NCI-H526 (cell line): ENCODE measurements around the gene TNNI3.
"Not testable (repeated sequence)": the region's sequence is repeated elsewhere in the genome, so short reads cannot be mapped to it uniquely, and the experiment has no call there.

ENCODE experiments used
- DNase-seq, 2 experiments: peaks; one replicate each; lab custom pipeline; 2025; lab: John Stamatoyannopoulos, UW

The TNNI3 gene

DNA sequence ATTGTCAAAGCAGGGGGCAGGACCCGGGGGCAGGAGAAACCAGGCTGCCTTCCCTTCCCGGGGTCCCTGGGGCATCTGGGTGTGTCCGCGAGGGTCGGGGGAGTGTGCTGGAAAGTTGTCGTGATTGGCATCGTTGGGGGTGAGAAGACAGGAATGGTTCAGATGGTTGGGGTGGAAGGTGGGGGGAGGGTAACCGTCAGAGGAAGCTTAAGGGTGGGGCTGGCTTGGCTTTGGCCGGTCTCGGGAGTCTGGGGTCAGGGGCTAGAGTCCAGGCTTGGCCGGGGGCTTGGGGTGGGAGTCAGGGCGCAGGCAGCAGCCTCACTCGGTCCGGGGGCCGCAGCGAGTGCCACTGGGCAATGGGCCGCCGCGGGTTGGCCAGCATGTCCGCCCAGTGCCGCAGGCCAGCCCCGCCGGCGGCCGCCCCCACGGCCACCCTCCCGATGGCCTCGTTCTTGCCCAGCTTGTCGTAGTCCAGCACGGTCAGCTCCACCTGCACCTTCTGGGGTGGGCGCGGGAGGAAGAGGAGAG is 15.7 kb upstream of the TNNI3 start:
- no peak for DNase-seq

DNA sequence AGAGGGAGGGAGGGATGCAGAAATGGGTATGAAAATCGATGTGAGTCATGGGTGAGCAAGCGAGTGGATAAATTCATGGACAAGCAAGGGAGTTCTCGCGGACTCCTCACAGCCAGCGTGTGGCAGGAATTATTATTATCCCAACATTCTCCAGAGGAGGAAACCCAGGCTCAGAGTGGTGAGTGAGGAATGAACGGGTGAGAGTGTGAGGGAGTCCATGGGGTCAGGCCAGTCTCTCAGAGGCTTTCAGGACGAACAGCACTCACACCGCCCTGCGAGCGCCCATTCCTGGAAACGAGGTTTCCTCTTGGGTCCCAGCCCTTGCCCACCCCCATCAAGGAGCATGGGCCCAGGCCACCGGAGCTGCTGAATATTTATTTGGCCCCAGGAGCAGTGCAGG is 15.2 kb upstream of the TNNI3 start:
- DNase-seq = no peak

DNA sequence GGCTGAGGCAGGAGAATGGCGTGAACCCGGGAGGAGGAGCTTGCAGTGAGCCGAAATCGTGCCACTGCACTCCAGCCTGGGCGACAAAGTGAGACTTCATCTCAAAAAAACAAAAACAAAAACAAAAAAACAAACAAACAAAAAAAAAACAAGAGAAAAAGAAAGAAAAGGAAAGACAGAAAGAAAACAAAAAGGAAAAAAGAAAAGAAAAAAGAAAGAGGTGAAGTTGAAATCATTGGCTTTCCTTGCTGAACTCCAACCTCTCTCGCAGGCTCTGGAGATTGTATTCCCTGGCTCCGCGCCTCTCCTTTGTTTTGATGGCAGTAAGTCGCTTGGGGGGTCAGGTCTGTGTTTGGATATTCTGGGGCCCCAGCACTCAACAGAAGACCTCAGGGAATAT is 14.8 kb upstream of the TNNI3 start:
- not testable (repeated sequence) for DNase-seq

DNA sequence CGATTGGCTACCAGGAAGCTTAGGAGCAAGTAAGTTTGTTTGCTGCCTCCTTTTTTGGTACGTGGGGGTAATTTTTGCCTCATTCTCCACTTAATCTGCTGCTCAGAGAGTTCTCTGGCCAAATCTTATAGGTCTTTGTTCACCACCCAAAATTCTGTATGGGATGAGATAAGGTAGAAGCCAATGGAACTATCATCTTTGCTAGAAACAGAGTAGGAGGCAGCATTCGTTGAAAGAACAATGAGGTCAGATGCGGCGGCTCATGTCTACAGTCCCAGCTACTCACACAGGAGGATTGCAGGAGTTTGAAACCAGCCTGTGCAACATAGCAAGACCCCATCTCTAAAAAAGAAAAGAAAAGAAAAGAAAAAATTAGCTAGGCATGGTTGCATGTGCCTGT is 13.9 kb upstream of the TNNI3 start:
- no peak for DNase-seq

DNA sequence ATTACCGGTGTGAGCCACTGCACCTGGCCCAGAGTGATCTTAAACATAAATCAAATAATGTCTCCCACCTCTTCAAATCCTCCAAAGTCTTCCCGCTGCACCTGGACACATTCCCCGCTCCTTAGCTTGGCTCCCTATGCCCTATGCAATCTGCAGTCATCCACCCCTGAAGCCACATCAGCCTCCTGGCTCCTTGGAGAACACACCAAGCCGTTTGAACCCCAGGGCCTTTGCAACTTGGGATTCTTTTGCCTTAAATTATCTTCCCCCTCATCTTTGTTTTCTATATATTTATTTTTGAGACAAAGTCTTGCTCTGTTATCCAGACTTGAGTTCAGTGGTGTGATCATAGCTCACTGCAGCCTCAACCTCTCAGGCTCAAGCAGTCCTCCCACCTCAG is 11.6 kb upstream of the TNNI3 start:
- DNase-seq = no peak

DNA sequence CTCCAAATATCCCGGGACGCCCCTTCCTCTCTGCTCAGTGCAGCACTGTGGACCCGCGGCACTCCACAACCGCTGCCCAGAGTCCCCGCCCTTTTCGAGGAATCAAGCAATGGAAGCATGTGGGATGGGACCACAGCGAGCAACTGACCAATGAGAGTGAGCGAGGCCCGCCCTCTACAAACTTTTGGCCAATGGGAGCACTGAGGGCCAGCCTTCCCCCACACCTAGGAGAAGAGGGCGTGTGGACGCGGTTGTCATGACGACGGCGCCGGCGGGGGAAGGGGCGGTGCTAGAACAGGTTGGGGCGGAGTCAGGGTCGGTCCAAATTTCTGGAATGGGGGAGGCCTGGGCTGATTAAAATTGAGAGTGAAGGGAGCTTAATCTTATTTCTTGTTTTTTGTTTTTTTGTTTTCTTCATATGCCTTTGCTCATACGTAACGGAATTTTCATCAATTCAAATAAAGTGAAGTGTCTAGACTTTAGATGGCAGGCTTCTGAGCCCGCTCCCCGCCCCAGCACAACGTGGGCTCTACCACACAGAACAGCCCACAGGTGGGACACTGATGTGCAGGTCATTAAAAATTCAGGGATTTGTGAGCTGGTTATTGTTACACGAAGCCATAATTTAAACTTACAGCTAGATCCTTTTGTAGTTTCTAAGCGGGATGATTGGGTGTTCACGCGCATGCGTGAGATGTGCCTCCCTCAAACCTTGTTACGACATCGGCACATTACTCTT is 9.2 kb upstream of the TNNI3 start, which contains the start of gene DNAAF3:
Gene DNAAF3, minus strand, starts transcription at position 84 of the 739 bp plus-strand sequence. CDS start 200 bp downstream, outside the sequence.
- DNase-seq = peak; percentile 98 to 99

DNA sequence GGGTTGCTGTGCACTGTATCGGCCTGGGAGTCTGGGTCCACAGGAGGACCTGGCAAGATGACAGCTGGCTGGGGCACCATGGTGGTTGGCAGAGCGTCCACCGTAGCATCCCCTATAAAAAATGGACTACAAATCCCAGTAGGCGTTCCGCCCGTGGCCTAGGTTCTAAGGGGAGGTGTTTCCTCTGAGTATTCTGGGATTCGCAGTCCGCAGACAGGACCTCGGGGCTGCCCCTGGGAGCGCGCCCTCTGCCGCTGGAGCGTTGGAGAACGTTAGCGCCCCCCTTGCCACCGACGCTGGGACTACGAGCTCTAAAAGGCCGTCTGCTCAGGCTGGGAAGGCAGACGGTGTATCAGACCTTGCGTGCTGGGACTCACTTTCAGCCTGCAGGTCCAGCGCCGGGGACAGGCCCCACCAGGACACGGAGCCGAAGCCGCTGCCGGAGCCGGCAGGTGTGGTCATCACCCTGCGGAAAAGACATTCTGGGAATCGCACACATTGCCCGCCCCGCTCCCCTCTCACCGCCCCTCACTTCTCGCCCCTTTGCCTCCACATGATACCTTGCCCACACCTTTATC is 8.5 kb upstream of the TNNI3 start:
- DNase-seq = peak; percentile 86 to 95

DNA sequence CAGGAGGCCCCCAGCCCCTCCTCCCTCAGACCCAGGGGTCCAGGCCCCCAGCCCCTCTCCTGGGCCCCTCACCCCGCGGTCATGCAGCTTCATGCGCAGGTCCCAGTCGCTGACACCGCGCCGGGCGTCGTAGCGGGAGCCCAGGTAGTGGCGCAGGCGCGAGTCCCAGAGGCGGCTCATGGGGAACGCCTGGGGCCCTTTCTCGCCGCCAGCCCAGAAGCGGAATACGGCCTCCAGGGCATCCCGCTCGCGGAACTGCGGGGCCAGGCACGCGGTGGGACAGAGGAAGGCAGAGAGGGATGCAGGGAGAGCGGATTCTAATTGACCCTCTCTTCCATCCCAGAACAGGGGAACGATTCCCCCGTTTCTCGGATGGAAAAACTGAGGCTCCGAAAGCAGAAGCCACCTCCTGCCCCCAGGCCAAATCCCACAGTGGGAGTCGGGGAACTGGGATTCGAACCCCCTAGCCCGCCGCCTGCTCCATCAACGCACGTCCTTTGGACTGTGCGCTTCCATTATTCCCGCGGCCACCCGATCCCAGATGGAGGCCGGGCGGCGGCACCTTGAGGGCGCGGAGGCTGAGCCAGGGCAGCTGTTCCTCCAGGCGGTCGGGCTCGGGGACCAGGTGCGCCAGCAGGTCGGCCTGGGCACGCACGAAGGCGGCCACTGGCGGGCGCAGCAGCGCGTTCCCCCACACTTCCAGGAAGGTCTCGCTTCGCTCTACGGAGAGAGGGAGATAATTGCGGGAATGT is 4.2 kb upstream of the TNNI3 start:
- DNase-seq = peak in 1 of 2 experiments; percentile 52

DNA sequence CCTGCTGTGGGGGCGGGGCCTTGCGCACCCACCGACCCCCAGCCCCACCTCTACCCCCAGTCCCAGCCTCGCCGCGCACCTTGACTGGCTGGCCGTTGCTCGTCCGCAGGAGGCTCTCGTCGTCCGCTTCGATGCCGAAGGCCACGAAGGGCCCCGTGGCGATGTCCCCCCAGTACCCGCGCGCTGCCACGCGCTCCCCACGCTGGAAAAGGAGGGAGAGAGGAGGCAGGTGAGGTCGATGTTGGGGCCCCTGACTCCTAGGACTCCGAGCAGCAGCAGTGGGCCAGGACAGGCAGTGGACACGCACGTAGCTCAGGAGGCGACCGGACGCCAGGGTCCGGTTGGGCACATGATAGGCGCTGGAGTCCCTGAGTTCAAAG is 3.4 kb upstream of the TNNI3 start:
- DNase-seq = no peak

DNA sequence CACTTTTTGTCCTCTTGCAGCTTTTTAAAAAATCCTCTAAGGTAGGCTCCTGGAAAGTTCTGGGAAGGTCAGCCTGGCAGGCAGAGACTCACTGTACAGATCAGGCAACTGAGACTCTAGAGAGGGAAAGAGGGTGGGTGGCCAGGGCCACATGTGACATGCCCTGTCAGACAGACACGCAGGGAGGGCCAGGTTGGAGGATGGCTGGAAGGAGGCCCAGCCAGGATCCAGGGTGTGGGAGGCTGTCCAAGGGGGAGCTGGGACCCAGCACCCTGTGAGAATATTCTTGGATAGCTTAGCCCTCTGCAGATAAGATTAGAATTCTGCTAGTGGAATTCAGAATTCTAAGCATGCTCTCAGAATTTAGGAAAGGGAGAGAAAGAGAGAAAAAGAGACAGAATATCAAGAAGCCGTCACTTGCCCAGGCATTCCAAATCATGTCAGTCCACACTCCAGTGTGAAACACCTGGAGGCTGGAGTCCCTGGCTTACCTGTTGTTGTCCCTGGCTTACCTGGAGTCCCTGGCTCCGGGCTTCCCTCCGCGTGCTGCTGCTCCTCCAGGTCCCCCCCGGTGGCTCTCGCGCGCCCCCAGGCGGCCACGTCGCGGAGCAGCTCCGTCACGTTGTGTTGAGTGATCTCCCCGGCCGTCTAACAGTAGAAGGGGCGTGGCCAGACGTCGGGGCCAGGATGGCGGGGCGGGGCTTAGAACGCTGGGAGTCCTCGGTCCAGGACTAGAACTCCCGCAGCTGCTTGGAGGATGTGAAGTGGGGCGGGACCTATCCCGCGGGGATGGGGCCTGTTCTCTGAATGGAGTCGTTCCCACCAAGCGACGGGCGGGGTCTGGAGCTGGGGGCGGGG is 2.8 kb upstream of the TNNI3 start:
- peak; percentile 94 to 99 for DNase-seq

DNA sequence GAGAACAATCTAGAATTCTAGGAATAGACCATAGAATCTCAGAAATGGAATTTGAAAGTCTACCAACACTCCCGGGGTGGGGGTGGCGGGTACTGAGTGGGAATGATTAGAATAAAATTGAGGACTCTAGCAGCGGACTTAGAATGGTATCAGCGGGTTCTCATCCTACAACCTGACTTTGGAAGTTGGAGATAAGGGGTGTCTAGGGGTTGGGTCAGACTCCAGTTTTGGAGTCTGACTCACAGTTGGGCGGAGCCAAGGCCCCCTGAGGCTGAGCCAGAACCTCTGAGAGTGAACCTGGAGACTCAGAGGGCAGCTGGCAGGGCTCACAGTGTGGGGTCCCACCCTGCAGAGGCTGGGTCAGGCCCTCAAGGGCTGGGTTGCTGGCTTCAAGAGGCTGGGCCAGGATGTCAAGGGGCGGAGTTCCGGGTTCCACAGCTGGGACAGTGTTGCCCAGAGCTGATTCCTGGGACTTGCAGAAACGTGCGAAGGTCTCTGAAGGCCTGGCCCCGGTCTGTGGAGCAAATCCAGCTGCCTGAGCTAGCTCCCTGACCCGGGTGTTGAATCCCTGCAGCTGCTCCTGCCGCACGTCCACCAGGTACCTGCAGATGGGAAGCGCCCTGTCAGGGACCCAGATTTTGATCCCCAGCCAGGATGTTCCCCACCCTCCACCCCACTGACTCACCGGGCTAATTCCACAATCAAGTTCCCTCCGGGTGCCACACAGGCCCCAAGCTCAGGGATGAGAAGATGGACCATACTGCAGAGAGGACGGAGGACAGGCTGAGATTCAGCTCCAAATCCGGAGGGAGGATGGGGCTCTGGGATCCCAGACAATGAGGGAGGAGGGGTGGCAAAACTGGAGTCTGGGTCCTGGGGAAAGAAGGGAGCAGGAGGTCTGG is 1.6 kb upstream of the TNNI3 start:
- DNase-seq = no peak

DNA sequence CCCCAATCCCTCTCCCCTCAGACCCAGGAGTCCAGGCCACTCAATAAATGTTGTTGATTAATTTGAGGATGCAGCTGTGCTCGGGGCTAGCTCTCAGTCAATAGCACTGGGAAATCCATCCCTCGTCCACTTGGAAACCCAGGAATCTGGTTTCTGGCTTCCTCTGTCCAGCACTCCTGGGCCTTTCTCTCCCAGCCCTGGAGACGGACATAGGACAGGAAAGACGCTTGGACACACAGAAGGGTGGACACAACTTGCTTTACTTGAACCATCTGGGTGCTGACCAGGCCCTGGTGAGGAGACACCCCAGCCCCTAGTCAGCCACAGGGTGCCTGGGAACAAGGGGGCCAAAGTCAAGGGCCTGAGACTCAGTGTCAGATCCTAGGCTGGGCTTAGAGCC is 891 bp upstream of the TNNI3 start:
- no peak for DNase-seq

DNA sequence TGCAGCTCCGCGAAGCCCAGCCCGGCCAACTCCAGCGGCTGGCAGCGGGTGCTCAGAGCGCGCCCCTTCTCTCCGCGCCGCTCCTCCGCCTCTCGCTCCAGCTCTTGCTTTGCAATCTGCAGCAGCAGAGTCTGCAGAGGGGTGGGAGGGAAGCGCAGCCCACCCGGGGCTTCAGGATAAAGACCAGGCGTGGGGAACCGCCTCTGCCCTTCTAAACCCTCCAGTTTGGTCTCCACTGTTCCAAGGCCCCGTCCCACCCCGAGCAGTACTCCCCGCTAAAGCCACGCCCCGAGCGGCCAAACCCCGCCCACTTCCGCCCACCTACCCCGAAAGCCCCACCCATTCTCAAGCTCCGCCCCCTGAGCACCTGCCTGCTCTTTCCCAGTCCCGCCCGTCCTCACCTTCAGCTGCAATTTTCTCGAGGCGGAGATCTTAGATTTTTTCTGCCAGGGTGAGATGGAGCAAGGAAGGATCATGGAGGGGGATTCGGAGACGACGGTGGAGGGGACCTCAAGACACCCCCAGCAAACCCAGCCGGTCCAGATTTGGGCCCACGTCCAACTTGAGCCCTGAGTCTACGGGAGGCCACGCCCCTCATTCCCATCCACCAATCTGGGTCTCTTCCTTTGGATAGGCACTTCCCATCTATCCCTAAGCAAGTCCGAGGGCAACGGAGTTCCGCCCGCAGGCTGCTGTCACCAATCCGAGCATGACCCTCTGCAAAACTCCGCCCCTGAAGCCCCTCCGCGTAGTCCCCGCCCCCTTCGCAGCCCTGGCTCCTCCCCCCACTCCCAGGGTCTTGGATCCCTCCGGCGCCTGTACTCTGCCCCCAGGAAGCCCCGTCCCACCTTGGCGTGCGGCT is 1.1 kb downstream of the TNNI3 start:
- peak; percentile 91 to 97 for DNase-seq

DNA sequence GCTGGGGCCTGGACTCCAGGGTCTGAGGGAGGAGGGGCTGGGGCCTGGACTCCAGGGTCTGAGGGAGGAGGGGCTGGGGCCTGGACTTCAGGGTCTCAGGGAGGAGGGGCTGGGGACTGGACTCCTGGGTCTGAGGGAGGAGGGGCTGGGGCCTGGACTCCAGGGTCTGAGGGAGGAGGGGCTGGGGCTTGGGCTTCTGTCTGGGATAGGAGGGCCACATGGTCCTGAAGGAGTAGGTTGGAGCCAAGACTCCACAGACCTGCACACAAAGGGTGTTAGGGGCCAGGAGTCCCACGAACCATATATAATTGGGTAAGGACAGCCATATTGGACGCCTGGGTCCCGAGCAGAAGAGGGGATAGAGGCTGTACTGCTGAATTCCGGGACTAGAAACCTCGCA is 1.7 kb downstream of the TNNI3 start:
- DNase-seq = peak in 1 of 2 experiments; percentile 32

DNA sequence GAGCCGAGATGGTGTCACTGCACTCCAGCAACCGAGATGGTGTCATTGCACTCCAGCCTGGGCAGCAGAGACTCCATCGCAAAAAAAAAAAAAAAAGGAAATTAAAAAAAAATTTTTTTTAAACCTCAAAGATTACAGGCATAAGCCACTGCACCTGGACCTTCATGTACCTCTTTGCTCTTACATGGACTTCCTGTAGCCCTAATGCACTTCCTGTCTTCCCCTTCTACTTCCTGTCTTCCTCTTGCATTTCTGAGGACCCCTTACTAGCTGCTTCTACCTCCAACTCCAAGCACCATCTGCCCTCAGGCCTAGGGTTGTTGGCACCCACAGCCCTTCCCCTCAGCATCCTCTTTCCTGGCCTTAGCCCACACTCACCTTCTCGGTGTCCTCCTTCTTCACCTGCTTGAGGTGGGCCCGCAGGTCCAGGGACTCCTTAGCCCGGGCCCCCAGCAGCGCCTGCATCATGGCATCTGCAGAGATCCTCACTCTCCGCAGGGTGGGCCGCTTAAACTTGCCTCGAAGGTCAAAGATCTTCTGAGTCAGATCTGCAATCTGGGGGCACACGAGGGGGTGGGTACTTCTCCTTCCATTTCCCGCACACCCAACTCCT is 3.8 kb downstream of the TNNI3 start:
- no peak for DNase-seq

DNA sequence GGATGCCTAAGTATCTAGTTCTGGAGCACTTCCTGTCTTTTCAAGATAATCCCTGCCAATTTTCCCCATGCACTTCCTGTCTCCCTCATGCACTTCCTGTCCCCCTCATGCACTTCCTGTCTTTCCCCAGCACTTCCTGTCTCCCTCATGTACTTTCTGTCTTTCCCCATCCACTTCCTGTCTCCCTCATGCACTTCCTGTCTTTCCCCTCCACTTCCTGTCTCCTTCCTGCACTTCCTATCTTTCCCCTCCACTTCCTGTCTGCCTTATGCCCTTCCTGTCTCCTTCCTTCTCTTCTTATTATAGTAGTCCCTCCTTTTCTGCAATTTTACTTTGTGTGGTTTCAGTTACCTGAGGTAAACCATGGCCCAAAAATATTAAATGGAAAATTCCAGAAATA is 5.5 kb downstream of the TNNI3 start:
- DNase-seq = no peak

DNA sequence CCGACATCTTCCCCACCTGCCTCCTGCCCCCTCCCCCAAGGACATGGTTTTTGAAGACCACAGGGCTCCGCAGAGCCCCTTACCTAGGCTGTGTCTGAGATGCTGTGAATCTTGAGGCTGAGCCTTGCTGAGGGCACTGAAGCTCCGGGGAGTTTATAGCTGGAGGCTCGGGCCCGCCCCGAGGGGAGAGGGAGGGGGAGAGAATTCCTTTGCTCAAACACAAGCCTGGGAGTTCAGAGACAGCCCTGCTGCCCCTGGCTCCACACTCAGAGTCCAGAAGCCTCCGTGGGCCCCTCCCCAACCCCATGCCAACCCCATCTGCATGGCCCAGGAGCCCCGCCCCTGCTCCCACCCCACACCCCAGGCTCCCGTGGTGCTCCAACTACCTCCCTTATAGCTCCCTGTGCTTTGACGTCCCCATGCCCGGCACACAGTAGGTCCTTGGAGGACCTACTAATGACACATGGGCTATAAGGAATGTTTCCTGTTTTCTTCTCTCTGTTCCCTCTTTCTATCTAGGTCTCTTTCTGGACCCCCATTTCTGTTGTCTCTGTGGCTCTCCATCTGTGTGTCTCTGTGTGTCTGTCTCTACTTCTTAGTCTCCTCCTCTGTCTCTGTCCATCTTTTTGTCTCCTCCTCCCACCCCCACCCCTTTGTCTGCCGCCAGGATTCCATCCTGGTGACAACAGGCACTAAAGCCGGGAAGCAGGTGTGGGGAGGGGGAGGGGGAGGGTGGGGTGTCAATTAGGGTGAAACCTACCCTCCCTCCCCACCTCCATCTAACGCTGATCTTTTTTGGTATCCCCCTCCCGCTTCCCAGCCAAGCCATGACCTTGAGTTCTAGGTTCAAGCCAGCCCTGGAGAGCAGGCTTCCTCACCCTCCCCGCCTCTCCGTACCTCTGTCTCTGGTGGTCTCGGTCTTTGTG is 8.2 kb downstream of the TNNI3 start, which contains the start of gene TNNT1:
Gene TNNT1, minus strand, starts transcription at position 129 of the 926 bp plus-strand sequence. CDS start 2,049 bp downstream, outside the sequence.
- DNase-seq = peak in 1 of 2 experiments; percentile 40
